ENCODE results near the gene PTPRM.

The PTPRM gene

GRCh38 chr18:7741640-7742039 is 174.5 kb downstream of the PTPRM start:
- Histone ChIP-seq H3K27ac (no peak overlapping the region), H3K36me3 (no peaks in the 10 kb centered on the region), H3K27me3 (no peaks in the 10 kb centered on the region), H3K4me3 (ENCODE audit: low read depth in 1 of 2, low read length in 1 of 2) (no peak overlapping the region), H3K4me1 (ENCODE audit: control insufficient read depth in 1 of 2, insufficient read depth in 1 of 2, low read depth in 1 of 2, low read length in 1 of 2) (no peaks in the 10 kb centered on the region), H3K9me3 (no peaks in the 10 kb centered on the region)
- TF ChIP-seq, protein P1, sequence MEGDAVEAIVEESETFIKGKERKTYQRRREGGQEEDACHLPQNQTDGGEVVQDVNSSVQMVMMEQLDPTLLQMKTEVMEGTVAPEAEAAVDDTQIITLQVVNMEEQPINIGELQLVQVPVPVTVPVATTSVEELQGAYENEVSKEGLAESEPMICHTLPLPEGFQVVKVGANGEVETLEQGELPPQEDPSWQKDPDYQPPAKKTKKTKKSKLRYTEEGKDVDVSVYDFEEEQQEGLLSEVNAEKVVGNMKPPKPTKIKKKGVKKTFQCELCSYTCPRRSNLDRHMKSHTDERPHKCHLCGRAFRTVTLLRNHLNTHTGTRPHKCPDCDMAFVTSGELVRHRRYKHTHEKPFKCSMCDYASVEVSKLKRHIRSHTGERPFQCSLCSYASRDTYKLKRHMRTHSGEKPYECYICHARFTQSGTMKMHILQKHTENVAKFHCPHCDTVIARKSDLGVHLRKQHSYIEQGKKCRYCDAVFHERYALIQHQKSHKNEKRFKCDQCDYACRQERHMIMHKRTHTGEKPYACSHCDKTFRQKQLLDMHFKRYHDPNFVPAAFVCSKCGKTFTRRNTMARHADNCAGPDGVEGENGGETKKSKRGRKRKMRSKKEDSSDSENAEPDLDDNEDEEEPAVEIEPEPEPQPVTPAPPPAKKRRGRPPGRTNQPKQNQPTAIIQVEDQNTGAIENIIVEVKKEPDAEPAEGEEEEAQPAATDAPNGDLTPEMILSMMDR (IDR thresholded peaks at IDR 0.05) = no peak

DNA sequence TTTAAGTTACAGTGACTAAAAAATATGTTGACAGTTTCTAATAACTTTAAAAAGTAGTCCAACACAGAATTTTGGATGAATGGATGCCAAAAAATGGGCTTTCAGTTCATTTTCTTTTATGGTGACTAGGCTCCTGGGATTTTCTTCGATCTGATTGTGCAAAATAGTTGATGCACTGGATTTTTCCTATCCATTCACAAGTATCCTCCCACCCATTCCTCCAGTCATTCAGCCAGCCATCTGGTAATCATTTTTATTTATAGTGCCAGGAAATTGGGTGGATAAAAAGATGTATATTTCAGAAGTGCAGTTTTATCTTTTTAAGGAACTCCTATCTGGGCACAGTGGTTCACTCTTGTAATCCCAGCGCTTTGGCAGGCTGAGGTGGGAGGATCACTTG is 175.1 kb downstream of the PTPRM start:
- no peak overlapping the region for H3K4me3 ChIP-seq (ENCODE audit: low read depth in 1 of 2, low read length in 1 of 2)
- no peaks in the 10 kb centered on the region for H3K9me3 ChIP-seq
- H3K4me1 ChIP-seq (ENCODE audit: control insufficient read depth in 1 of 2, insufficient read depth in 1 of 2, low read depth in 1 of 2, low read length in 1 of 2) = no peaks in the 10 kb centered on the region
- H3K27ac ChIP-seq = no peak overlapping the region
- TF ChIP-seq, protein P1 (IDR thresholded peaks at IDR 0.05) = no peak
- H3K27me3 ChIP-seq = no peaks in the 10 kb centered on the region
- no peaks in the 10 kb centered on the region for H3K36me3 ChIP-seq

- Histone ChIP-seq H3K27ac (no peak overlapping the region), H3K4me1 (ENCODE audit: control insufficient read depth in 1 of 2, insufficient read depth in 1 of 2, low read depth in 1 of 2, low read length in 1 of 2) (no peaks in the 10 kb centered on the region), H3K4me3 (ENCODE audit: low read depth in 1 of 2, low read length in 1 of 2) (no peak overlapping the region), H3K27me3 (no peaks in the 10 kb centered on the region), H3K36me3 (no peaks in the 10 kb centered on the region), H3K9me3 (no peaks in the 10 kb centered on the region)
- TF ChIP-seq, protein P1 (IDR thresholded peaks at IDR 0.05) = no peak
These were observed 176.1 kb downstream of the PTPRM start for GRCh38 chr18:7743256-7743655.

GRCh38 chr18:7746106-7746505 is 179.0 kb downstream of the PTPRM start:
- Histone ChIP-seq H3K36me3 (no peaks in the 10 kb centered on the region), H3K27ac (no peak overlapping the region), H3K4me3 (ENCODE audit: low read depth in 1 of 2, low read length in 1 of 2) (no peak overlapping the region), H3K4me1 (ENCODE audit: control insufficient read depth in 1 of 2, insufficient read depth in 1 of 2, low read depth in 1 of 2, low read length in 1 of 2) (no peaks in the 10 kb centered on the region), H3K9me3 (no peaks in the 10 kb centered on the region), H3K27me3 (no peaks in the 10 kb centered on the region)
- TF ChIP-seq, protein P1 (IDR thresholded peaks at IDR 0.05) = no peak

DNA sequence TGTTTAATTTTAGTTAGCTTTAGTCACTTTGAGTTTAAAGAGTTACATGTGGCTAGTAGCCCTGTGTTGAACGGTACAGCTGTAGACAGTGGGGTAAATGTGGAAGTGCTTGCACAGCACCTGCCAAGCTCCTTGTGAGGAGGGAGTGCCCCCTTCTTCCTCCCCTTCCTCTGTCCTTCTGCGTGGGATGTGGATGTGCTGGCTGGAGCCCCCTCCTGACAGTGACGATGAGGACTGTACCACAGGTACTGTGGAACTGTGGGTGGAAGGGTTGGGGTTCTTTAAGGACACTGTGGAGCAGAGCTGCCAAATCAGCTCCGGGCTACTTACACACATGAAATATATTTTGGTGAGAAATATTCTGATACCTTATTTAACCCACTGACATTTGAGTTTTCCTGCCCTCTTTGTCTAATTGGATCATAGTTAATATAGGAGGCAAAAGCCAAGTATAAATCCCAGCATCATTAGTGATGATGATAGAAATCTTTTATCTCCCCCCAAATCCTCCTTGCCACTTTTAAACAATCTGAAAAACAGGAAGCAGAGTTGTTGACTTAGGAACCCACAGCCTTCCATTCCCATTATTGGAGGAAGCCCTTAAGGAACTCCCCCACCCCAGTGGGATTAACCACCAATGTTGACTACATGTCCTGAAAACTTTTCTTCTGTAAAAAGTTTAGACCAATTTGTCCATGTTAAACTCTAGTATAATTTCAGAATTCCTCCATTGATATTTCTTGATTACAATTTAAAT is 181.3 kb downstream of the PTPRM start:
- Histone ChIP-seq H3K36me3 (no peaks in the 10 kb centered on the region), H3K4me3 (ENCODE audit: low read depth in 1 of 2, low read length in 1 of 2) (no peak overlapping the region), H3K9me3 (no peaks in the 10 kb centered on the region), H3K27me3 (no peaks in the 10 kb centered on the region), H3K27ac (no peak overlapping the region), H3K4me1 (ENCODE audit: control insufficient read depth in 1 of 2, insufficient read depth in 1 of 2, low read depth in 1 of 2, low read length in 1 of 2) (no peaks in the 10 kb centered on the region)
- TF ChIP-seq, protein P1 (IDR thresholded peaks at IDR 0.05) = no peak

All from neutrophil (primary cell).